H9 (cell line): Measurements from ENCODE around the gene NFU1. TPM values are rescaled to one million over a fixed set of nuclear protein-coding genes. Genes with fewer than 3 reads are reported as not detected.

Source experiments
- DNase-seq: peaks from one replicate; pipeline ENCODE4 v3.0.0-alpha.2; 2017
- H2AFZ ChIP-seq: one replicate; pipeline ENCODE4 v1.6.1; 2013; ENCODE audit warnings: mild to moderate bottlenecking, low read length, control low read depth, moderate library complexity
- H2AK5ac ChIP-seq: 2 replicates; pipeline ENCODE4 v1.6.1; 2013; ENCODE audit warnings: low read length, control low read depth, mixed read lengths; ENCODE audit not compliant: insufficient read length
- H2BK120ac ChIP-seq: one replicate; pipeline ENCODE4 v1.6.1; 2013; ENCODE audit warnings: low read depth, mild to moderate bottlenecking, low read length, control low read depth, inconsistent platforms; ENCODE audit not compliant: poor library complexity, severe bottlenecking
- H2BK12ac ChIP-seq: 2 replicates; pipeline ENCODE4 v1.6.1; 2013; ENCODE audit warnings: low read length, control low read depth, mixed read lengths, low read depth; ENCODE audit not compliant: insufficient read length
- H2BK15ac ChIP-seq: 2 replicates; pipeline ENCODE4 v1.6.1; 2013; ENCODE audit warnings: low read depth, low read length, control low read depth
- H2BK20ac ChIP-seq: one replicate; pipeline ENCODE4 v1.6.1; 2013; ENCODE audit warnings: low read depth, mild to moderate bottlenecking, low read length, control low read depth, inconsistent platforms; ENCODE audit not compliant: poor library complexity, severe bottlenecking
- H2BK5ac ChIP-seq: 2 replicates; pipeline ENCODE4 v1.6.1; 2013; ENCODE audit warnings: low read length, control low read depth, mixed read lengths; ENCODE audit not compliant: insufficient read length
- H3K14ac ChIP-seq: 2 replicates; pipeline ENCODE4 v1.6.1; 2013; ENCODE audit warnings: low read length, control low read depth; ENCODE audit not compliant: insufficient read depth
- H3K18ac ChIP-seq: 2 replicates; pipeline ENCODE4 v1.6.1; 2013; ENCODE audit warnings: low read depth, mild to moderate bottlenecking, mixed read lengths, low read length, control low read depth; ENCODE audit not compliant: insufficient read length
- H3K23ac ChIP-seq: 2 replicates; pipeline ENCODE4 v1.6.1; 2013; ENCODE audit warnings: low read length, control low read depth, mixed read lengths, low read depth; ENCODE audit not compliant: insufficient read length
- H3K23me2 ChIP-seq: 2 replicates; pipeline ENCODE4 v1.6.1; 2013; ENCODE audit warnings: low read depth, mild to moderate bottlenecking, mixed read lengths, low read length, control low read depth; ENCODE audit not compliant: insufficient read length, poor library complexity, severe bottlenecking
- H3K27ac ChIP-seq: 2 replicates; pipeline ENCODE4 v1.5.1; 2013; ENCODE audit warnings: low read length, control low read depth, mixed read lengths, low read depth; ENCODE audit not compliant: insufficient read length
- H3K27me3 ChIP-seq: 2 replicates; pipeline ENCODE4 v1.6.1; 2013; ENCODE audit warnings: low read length, control low read depth, inconsistent platforms; ENCODE audit not compliant: insufficient read depth
- H3K4ac ChIP-seq: 2 replicates; pipeline ENCODE4 v1.6.1; 2013; ENCODE audit warnings: low read depth, mild to moderate bottlenecking, control low read depth, inconsistent platforms, low read length, moderate library complexity
- H3K4me1 ChIP-seq: 2 replicates; pipeline ENCODE4 v1.6.1; 2013; ENCODE audit warnings: low read length, control low read depth, inconsistent platforms; ENCODE audit not compliant: insufficient read depth
- H3K4me2 ChIP-seq: 2 replicates; pipeline ENCODE4 v1.6.1; 2013; ENCODE audit warnings: low read length, control low read depth, mixed read lengths; ENCODE audit not compliant: insufficient read length, insufficient read depth
- H3K56ac ChIP-seq: 2 replicates; pipeline ENCODE4 v1.6.1; 2013; ENCODE audit warnings: low read depth, mild to moderate bottlenecking, mixed read lengths, low read length, control low read depth; ENCODE audit not compliant: insufficient read length
- H3K79me1 ChIP-seq: 2 replicates; pipeline ENCODE4 v1.6.1; 2013; ENCODE audit warnings: low read depth, mild to moderate bottlenecking, moderate library complexity, low read length, control low read depth, inconsistent platforms; ENCODE audit not compliant: insufficient read depth, poor library complexity, severe bottlenecking
- H3K79me2 ChIP-seq: 2 replicates; pipeline ENCODE4 v1.6.1; 2013; ENCODE audit warnings: low read length, control low read depth, inconsistent platforms; ENCODE audit not compliant: insufficient read depth
- H3K9ac ChIP-seq: 2 replicates; pipeline ENCODE4 v1.6.1; 2013; ENCODE audit warnings: low read length, control low read depth, mixed read lengths; ENCODE audit not compliant: insufficient read length; ENCODE audit errors: extremely low read depth
- H3K9me3 ChIP-seq: one replicate; pipeline ENCODE4 v1.6.1; 2013; ENCODE audit warnings: low read depth, low read length, inconsistent platforms; ENCODE audit not compliant: control insufficient read depth
- H3T11ph ChIP-seq: one replicate; pipeline ENCODE4 v1.6.1; 2013; ENCODE audit warnings: mild to moderate bottlenecking, low read length, control low read depth, inconsistent platforms
- H4K20me1 ChIP-seq: one replicate; pipeline ENCODE4 v1.6.1; 2013; ENCODE audit not compliant: control insufficient read depth, insufficient read length, insufficient read depth
- H4K5ac ChIP-seq: 2 replicates; pipeline ENCODE4 v1.6.1; 2013; ENCODE audit warnings: low read depth, mild to moderate bottlenecking, mixed read lengths, low read length, control low read depth; ENCODE audit not compliant: insufficient read length
- H4K8ac ChIP-seq: replicated peaks from 2 replicates; pipeline ENCODE4 v1.6.1; 2013; ENCODE audit warnings: low read length, control low read depth, mixed read lengths, low read depth; ENCODE audit not compliant: insufficient read length
- H4K91ac ChIP-seq: 2 replicates; pipeline ENCODE4 v1.6.1; 2013; ENCODE audit warnings: low read depth, mild to moderate bottlenecking, moderate library complexity, mixed read lengths, low read length, control low read depth; ENCODE audit not compliant: insufficient read length
- H3K27ac Mint-ChIP-seq, 3 experiments: 2 replicates in 2 of 3; 3 replicates in 1 of 3; pipeline ENCODE4 v1.8.0; 2020 to 2021; ENCODE audit warnings: mixed read lengths in 3 of 3, mild to moderate bottlenecking in 1 of 3, moderate library complexity in 1 of 3
- H3K27me3 Mint-ChIP-seq: 2 replicates; pipeline ENCODE4 v1.8.0; 2021; ENCODE audit warnings: low read depth, mild to moderate bottlenecking, moderate library complexity, mixed read lengths
- H3K36me3 Mint-ChIP-seq, 3 experiments: 2 replicates in 2 of 3; 3 replicates in 1 of 3; pipeline ENCODE4 v1.8.0; 2020 to 2021; ENCODE audit warnings: low read depth in 3 of 3, mixed read lengths in 3 of 3; ENCODE audit not compliant: insufficient read depth in 1 of 3
- H3K4me1 Mint-ChIP-seq, 2 experiments: 2 replicates each; pipeline ENCODE4 v1.8.0; 2020; ENCODE audit warnings: mixed read lengths in 2 of 2
- H3K4me3 Mint-ChIP-seq, 2 experiments: 2 replicates in 1 of 2; 3 replicates in 1 of 2; pipeline ENCODE4 v1.8.0; 2020 to 2021; ENCODE audit warnings: mild to moderate bottlenecking in 2 of 2, mixed read lengths in 2 of 2, moderate library complexity in 1 of 2
- H3K9me3 Mint-ChIP-seq, 2 experiments: 2 replicates in 1 of 2; 3 replicates in 1 of 2; pipeline ENCODE4 v1.8.0; 2020; ENCODE audit warnings: mild to moderate bottlenecking in 2 of 2, mixed read lengths in 2 of 2, moderate library complexity in 1 of 2
- WGBS: extraction: QIAGEN DNeasy Blood & Tissue Kit; methylation state at CpG from one replicate; pipeline ENCODE4 v1.1.7; 2013; ENCODE audit warnings: missing lambda C conversion rate, low lambda C conversion rate, mixed read lengths; ENCODE audit not compliant: insufficient read length; ENCODE audit errors: extremely low coverage; 5-methylcytosine and 5-hydroxymethylcytosine counted together
- total RNA-seq: library from RNA; stranded (reverse); gene quantifications from 2 replicates; pipeline ENCODE4 v1.2.1, GENCODE V29; 2021
- TF ChIP-seq, protein P1 (sequence below): fragments of 200-600 bp; sonication (generic); conservative IDR thresholded peaks from 3 replicates; pipeline ENCODE4 v1.8.0; 2021; ENCODE audit warnings: antibody characterized with exemption, mild to moderate bottlenecking

The NFU1 gene
- total RNA-seq, 1 experiment from 2014 or later = 61.4 TPM

DNA sequence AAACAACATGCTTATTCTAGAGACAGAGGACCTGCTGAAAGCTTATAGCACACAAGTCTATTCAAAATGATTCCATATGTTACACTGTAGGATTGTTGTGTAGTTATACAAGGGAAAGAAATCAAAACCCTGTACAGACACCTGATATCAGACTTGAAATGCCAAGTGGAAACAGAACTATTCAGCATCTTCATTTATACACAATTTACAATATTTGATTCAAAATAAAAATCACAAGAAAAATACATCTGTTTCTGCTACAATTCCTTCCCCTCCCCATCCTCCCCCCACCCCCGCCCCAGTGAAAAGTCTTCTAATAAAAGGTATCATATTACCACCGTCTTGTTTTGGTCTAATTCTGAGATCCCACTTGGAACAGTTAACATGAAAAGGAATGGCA is 37.5 kb upstream of the NFU1 start:
- TF ChIP-seq, protein P1, sequence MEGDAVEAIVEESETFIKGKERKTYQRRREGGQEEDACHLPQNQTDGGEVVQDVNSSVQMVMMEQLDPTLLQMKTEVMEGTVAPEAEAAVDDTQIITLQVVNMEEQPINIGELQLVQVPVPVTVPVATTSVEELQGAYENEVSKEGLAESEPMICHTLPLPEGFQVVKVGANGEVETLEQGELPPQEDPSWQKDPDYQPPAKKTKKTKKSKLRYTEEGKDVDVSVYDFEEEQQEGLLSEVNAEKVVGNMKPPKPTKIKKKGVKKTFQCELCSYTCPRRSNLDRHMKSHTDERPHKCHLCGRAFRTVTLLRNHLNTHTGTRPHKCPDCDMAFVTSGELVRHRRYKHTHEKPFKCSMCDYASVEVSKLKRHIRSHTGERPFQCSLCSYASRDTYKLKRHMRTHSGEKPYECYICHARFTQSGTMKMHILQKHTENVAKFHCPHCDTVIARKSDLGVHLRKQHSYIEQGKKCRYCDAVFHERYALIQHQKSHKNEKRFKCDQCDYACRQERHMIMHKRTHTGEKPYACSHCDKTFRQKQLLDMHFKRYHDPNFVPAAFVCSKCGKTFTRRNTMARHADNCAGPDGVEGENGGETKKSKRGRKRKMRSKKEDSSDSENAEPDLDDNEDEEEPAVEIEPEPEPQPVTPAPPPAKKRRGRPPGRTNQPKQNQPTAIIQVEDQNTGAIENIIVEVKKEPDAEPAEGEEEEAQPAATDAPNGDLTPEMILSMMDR = no peak
- no peaks in the 10 kb centered on the region for H4K20me1 ChIP-seq
- H4K8ac ChIP-seq = no peak overlapping the region
- no peak overlapping the region for H3K4me2 ChIP-seq
- no peak overlapping the region for H2AK5ac ChIP-seq
- Mint-ChIP-seq H3K4me1 (peaks cover 24 to 30% of the 10 kb centered on the region in 2 experiments), H3K27ac (no peak overlapping the region), H3K4me3 (no peak overlapping the region), H3K27me3 (no peaks in the 10 kb centered on the region), H3K9me3 (no peaks in the 10 kb centered on the region), H3K36me3 (no peaks in the 10 kb centered on the region; a peak in 1 of 7 replicates)
- H2BK15ac ChIP-seq = no peak overlapping the region
- no peaks in the 10 kb centered on the region for H3K27me3 ChIP-seq
- H4K91ac ChIP-seq = no peak overlapping the region
- no peak overlapping the region for H2BK12ac ChIP-seq
- DNase-seq = no peak
- no peaks in the 10 kb centered on the region for H3K79me2 ChIP-seq
- no peaks in the 10 kb centered on the region for H3K23me2 ChIP-seq
- H3K14ac ChIP-seq = no peak overlapping the region
- no CpG with 5 or more reads among the region's 2 CpGs for WGBS
- no peaks in the 10 kb centered on the region for H3K4me1 ChIP-seq
- no peak overlapping the region for H3T11ph ChIP-seq
- H3K27ac ChIP-seq = no peak overlapping the region
- no peak overlapping the region for H3K56ac ChIP-seq
- no peak overlapping the region for H2BK5ac ChIP-seq
- no peak overlapping the region for H2BK120ac ChIP-seq
- no peak overlapping the region for H3K4ac ChIP-seq
- no peak overlapping the region for H4K5ac ChIP-seq
- H2AFZ ChIP-seq = no peak overlapping the region
- no peak overlapping the region for H3K23ac ChIP-seq
- no peak overlapping the region for H2BK20ac ChIP-seq
- no peaks in the 10 kb centered on the region for H3K79me1 ChIP-seq
- H3K18ac ChIP-seq = no peak overlapping the region
- H3K9ac ChIP-seq = no peak overlapping the region
- H3K9me3 ChIP-seq = no peaks in the 10 kb centered on the region
